H1 (cell line): Measurements from ENCODE around the gene COQ9.

Source experiments
- CTCF ChIP-seq, 3 experiments: IDR thresholded peaks; 1 replicate in 2 of 3; 2 replicates in 1 of 3; pipeline versions ENCODE4 v1.5.1 to v1.6.1; 2011; ENCODE audit warnings: low read length in 3 of 3, mild to moderate bottlenecking in 3 of 3, inconsistent platforms in 2 of 3, low read depth in 1 of 3, moderate library complexity in 1 of 3; ENCODE audit not compliant: insufficient read depth in 1 of 3; ENCODE audit errors: control extremely low read depth in 1 of 3
- POLR2AphosphoS5 ChIP-seq: IDR thresholded peaks from 2 replicates; pipeline ENCODE4 v1.6.1; 2011; ENCODE audit warnings: low read depth, low read length

DNA sequence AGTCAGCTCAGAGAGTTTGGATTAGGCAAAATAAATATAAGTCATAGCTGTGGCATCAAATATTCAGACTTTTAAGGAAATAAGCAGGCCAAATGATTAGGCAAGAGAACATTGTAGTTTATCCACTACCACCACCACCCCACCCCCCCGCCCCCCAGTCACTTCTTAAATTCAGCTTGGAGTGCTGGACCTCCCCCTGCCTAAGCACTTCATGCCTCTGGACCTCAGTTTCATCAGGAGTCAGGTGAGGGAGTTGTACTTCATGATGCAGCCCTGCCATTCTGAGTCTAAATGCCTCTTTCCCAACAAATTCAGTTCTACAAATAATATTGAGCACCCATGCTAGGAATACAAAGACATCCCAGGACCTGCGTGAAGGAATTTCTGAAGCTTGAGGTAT lies 17.2 kb downstream of the COQ9 start:
- TF ChIP-seq CTCF (IDR thresholded peaks at IDR 0.05; ENCODE audit: control extremely low read depth in 1 of 3, insufficient read depth in 1 of 3, low read depth in 1 of 3, low read length in 3 of 3) (no peak), POLR2AphosphoS5 (no peak)
